H1 (cell line): ENCODE data around the gene ISG20L2. TPM values are rescaled to one million over a fixed set of nuclear protein-coding genes. Genes with fewer than 3 reads are reported as not detected.

Experiments
- CTCF ChIA-PET: fragments of 300-600 bp; sonication (Branson Sonifier 250); formaldehyde crosslinking; loops from one replicate; lab custom pipeline; 2021; ENCODE audit not compliant: partially characterized antibody; lab: Charles Lee
- POLR2A ChIA-PET: fragments of 300-600 bp; sonication (Branson Sonifier 250); formaldehyde crosslinking; loops from one replicate; lab custom pipeline; 2021; ENCODE audit warnings: inconsistent platforms; ENCODE audit not compliant: partially characterized antibody; lab: Charles Lee
- DNase-seq, 2 experiments: peaks; one replicate each; pipeline versions ENCODE4 v3.0.0 to v3.0.0-alpha.2; 2010 to 2022; ENCODE audit warnings: low spot score in 2 of 2, low read depth in 1 of 2, mixed read lengths in 1 of 2
- FAIRE-seq: peaks from 2 replicates; lab custom pipeline; 2011; peaks lifted over from hg19 to GRCh38; lab: Jason Lieb, UNC
- H2AFZ ChIP-seq: 2 replicates; pipeline ENCODE4 v1.8.1; 2012; ENCODE audit warnings: low read length, inconsistent platforms
- H2AK5ac ChIP-seq: 2 replicates; pipeline ENCODE4 v1.6.1; 2013; ENCODE audit warnings: low read depth, low read length
- H2BK120ac ChIP-seq: replicated peaks from 2 replicates; pipeline ENCODE3; 2013; ENCODE audit warnings: low read depth, low read length, inconsistent platforms
- H2BK12ac ChIP-seq: 2 replicates; pipeline ENCODE4 v1.6.1; 2013; ENCODE audit warnings: low read depth, low read length
- H2BK15ac ChIP-seq: 2 replicates; pipeline ENCODE4 v1.6.1; 2013; ENCODE audit warnings: low read length
- H2BK20ac ChIP-seq: 2 replicates; pipeline ENCODE4 v1.6.1; 2013; ENCODE audit warnings: low read length
- H2BK5ac ChIP-seq: 2 replicates; pipeline ENCODE4 v1.6.1; 2013; ENCODE audit warnings: low read depth, low read length
- H3K14ac ChIP-seq: 2 replicates; pipeline ENCODE4 v1.6.1; 2013; ENCODE audit warnings: inconsistent platforms; ENCODE audit not compliant: insufficient read length
- H3K18ac ChIP-seq: 2 replicates; pipeline ENCODE4 v1.6.1; 2013; ENCODE audit warnings: low read length; ENCODE audit errors: extremely low read depth
- H3K23ac ChIP-seq: 2 replicates; pipeline ENCODE4 v1.6.1; 2013; ENCODE audit warnings: inconsistent platforms; ENCODE audit not compliant: insufficient read length
- H3K23me2 ChIP-seq: 2 replicates; pipeline ENCODE4 v1.6.1; 2013; ENCODE audit warnings: low read depth, low read length
- H3K27ac ChIP-seq: 2 replicates; pipeline ENCODE4 v1.6.1; 2011; ENCODE audit warnings: low read depth, low read length, inconsistent platforms
- H3K27me3 ChIP-seq, 4 experiments: replicated peaks in 1 of 4; 1 replicate in 1 of 4; 2 replicates in 3 of 4; pipeline versions ENCODE4 v1.6.1 to v1.8.1; 2011 to 2013; ENCODE audit warnings: low read length in 3 of 4, mild to moderate bottlenecking in 3 of 4, inconsistent platforms in 2 of 4, mixed read lengths in 2 of 4, moderate library complexity in 1 of 4; ENCODE audit not compliant: control insufficient read depth in 3 of 4, insufficient read depth in 3 of 4; ENCODE audit errors: extremely low read depth in 1 of 4
- H3K36me3 ChIP-seq, 4 experiments: 2 replicates each; pipeline versions ENCODE4 v1.6.1 to v1.8.1; 2011 to 2013; ENCODE audit warnings: mild to moderate bottlenecking in 4 of 4, low read length in 3 of 4, moderate library complexity in 2 of 4, control low read depth in 1 of 4, inconsistent platforms in 1 of 4; ENCODE audit not compliant: insufficient read depth in 4 of 4, control insufficient read depth in 2 of 4
- H3K4ac ChIP-seq: replicated peaks from 2 replicates; pipeline ENCODE3; 2013; ENCODE audit warnings: low read length, low read depth, mixed read lengths, inconsistent platforms; ENCODE audit not compliant: insufficient read length
- H3K4me1 ChIP-seq, 4 experiments: replicated peaks in 1 of 4; 1 replicate in 1 of 4; 2 replicates in 3 of 4; pipeline versions ENCODE4 v1.6.1 to v1.8.1; 2011 to 2013; ENCODE audit warnings: low read length in 3 of 4, inconsistent platforms in 2 of 4, mixed read lengths in 1 of 4; ENCODE audit not compliant: insufficient read depth in 4 of 4, control insufficient read depth in 3 of 4
- H3K4me2 ChIP-seq, 2 experiments: 2 replicates each; pipeline versions ENCODE4 v1.6.1 to v1.8.1; 2011 to 2013; ENCODE audit warnings: low read depth in 2 of 2, low read length in 2 of 2, control low read depth in 1 of 2, inconsistent platforms in 1 of 2, mild to moderate bottlenecking in 1 of 2; ENCODE audit not compliant: insufficient read depth in 1 of 2
- H3K4me3 ChIP-seq, 4 experiments: fragments of 200-600, 300-600 bp in 1 of 4; sonication (generic), shearing (Covaris generic), sonication (Bioruptor Twin) in 1 of 4; 2 replicates each; pipeline versions ENCODE4 v1.5.1 to v1.8.1; 2011 to 2016; ENCODE audit warnings: low read length in 4 of 4, low read depth in 3 of 4, control low read depth in 2 of 4, inconsistent platforms in 2 of 4, mild to moderate bottlenecking in 2 of 4, mixed read lengths in 1 of 4, moderate library complexity in 1 of 4; ENCODE audit not compliant: insufficient read depth in 2 of 4; ENCODE audit errors: extremely low read depth in 1 of 4
- H3K56ac ChIP-seq: replicated peaks from 2 replicates; pipeline ENCODE3; 2013; ENCODE audit warnings: low read depth, mild to moderate bottlenecking, mixed read lengths, low read length, inconsistent platforms; ENCODE audit not compliant: insufficient read length
- H3K79me1 ChIP-seq: 2 replicates; pipeline ENCODE4 v1.6.1; 2013; ENCODE audit warnings: low read depth, low read length, control low read depth
- H3K79me2 ChIP-seq, 2 experiments: 2 replicates each; pipeline versions ENCODE4 v1.6.1 to v1.8.1; 2012 to 2013; ENCODE audit warnings: low read length in 2 of 2, mild to moderate bottlenecking in 2 of 2, inconsistent platforms in 1 of 2; ENCODE audit not compliant: insufficient read depth in 2 of 2, control insufficient read depth in 1 of 2
- H3K9ac ChIP-seq, 4 experiments: replicated peaks in 1 of 4; 1 replicate in 1 of 4; 2 replicates in 3 of 4; pipeline versions ENCODE4 v1.6.1 to v1.8.1; 2011 to 2013; ENCODE audit warnings: low read depth in 3 of 4, low read length in 3 of 4, control low read depth in 2 of 4, mild to moderate bottlenecking in 2 of 4, moderate library complexity in 2 of 4, inconsistent platforms in 1 of 4; ENCODE audit errors: extremely low read depth in 1 of 4
- H3K9me3 ChIP-seq, 2 experiments: 2 replicates each; pipeline versions ENCODE4 v1.6.1 to v1.8.1; 2012 to 2013; ENCODE audit warnings: mild to moderate bottlenecking in 2 of 2, moderate library complexity in 2 of 2, control low read depth in 1 of 2, inconsistent platforms in 1 of 2, low read depth in 1 of 2, low read length in 1 of 2, mixed read lengths in 1 of 2; ENCODE audit not compliant: insufficient read depth in 2 of 2
- H4K20me1 ChIP-seq, 2 experiments: replicated peaks in 1 of 2; 2 replicates each; pipeline versions ENCODE3 to v1.8.1; 2011 to 2013; ENCODE audit warnings: inconsistent platforms in 2 of 2, low read length in 2 of 2, mild to moderate bottlenecking in 1 of 2; ENCODE audit not compliant: insufficient read depth in 2 of 2, control insufficient read depth in 1 of 2
- H4K5ac ChIP-seq: 2 replicates; pipeline ENCODE4 v1.6.1; 2013; ENCODE audit warnings: low read length, low read depth, mixed read lengths, inconsistent platforms; ENCODE audit not compliant: insufficient read length
- H4K8ac ChIP-seq: 2 replicates; pipeline ENCODE4 v1.8.0; 2013; ENCODE audit warnings: mild to moderate bottlenecking, moderate library complexity, low read length, inconsistent platforms; ENCODE audit not compliant: insufficient read depth; ENCODE audit errors: extremely low read depth
- H4K91ac ChIP-seq: replicated peaks from 2 replicates; pipeline ENCODE3; 2013; ENCODE audit warnings: low read length, mixed read lengths, inconsistent platforms; ENCODE audit not compliant: insufficient read length
- BCL11A ChIP-seq, 2 experiments: IDR thresholded peaks; one replicate each; pipeline ENCODE4 v1.6.1; 2011; ENCODE audit warnings: low read depth in 2 of 2, low read length in 2 of 2, mild to moderate bottlenecking in 2 of 2
- CTBP2 ChIP-seq: IDR thresholded peaks from 2 replicates; pipeline ENCODE4 v1.7.0; 2011; ENCODE audit warnings: borderline replicate concordance, mild to moderate bottlenecking, moderate library complexity, mixed read lengths, low read length; ENCODE audit not compliant: insufficient read depth, insufficient read length
- GABPA ChIP-seq: IDR thresholded peaks from 2 replicates; pipeline ENCODE4 v1.6.1; 2011; ENCODE audit warnings: mild to moderate bottlenecking, low read length, moderate library complexity, borderline replicate concordance; ENCODE audit not compliant: insufficient read depth
- GTF2F1 ChIP-seq: IDR thresholded peaks from 2 replicates; pipeline ENCODE4 v1.6.1; 2012; ENCODE audit warnings: low read depth, low read length, improper control_type of control experiment, borderline replicate concordance
- RNF2 ChIP-seq: fragments of 200-900, 300-1000 bp; sonication (generic); IDR thresholded peaks from 2 replicates; pipeline ENCODE4 v1.7.1; 2016; ENCODE audit warnings: borderline replicate concordance, low read depth, mild to moderate bottlenecking, antibody characterized with exemption, low read length; ENCODE audit not compliant: poor library complexity, severe bottlenecking; ENCODE audit errors: missing control alignments
- SIN3A ChIP-seq, 2 experiments: IDR thresholded peaks in 1 of 2; conservative IDR thresholded peaks in 1 of 2; 2 replicates each; pipeline ENCODE4 v1.6.1; 2011 to 2012; ENCODE audit warnings: low read length in 2 of 2, improper control_type of control experiment in 1 of 2, low read depth in 1 of 2, mild to moderate bottlenecking in 1 of 2
- SIRT6 ChIP-seq: IDR thresholded peaks from one replicate; pipeline ENCODE4 v1.7.1; 2012; ENCODE audit warnings: low read length, inconsistent platforms
- SP2 ChIP-seq: IDR thresholded peaks from 2 replicates; pipeline ENCODE4 v1.6.1; 2012; ENCODE audit warnings: mild to moderate bottlenecking, low read length, inconsistent platforms
- SUZ12 ChIP-seq: fragments of 200-600 bp; sonication (generic); IDR thresholded peaks from 2 replicates; pipeline ENCODE4 v1.6.1; 2012; ENCODE audit warnings: mild to moderate bottlenecking, inconsistent platforms, low read length, moderate library complexity, mixed read lengths
- USF2 ChIP-seq: IDR thresholded peaks from 2 replicates; pipeline ENCODE4 v1.6.1; 2011; ENCODE audit warnings: low read length, improper control_type of control experiment
- WGBS, 2 experiments: shearing (Covaris generic) in 1 of 2; methylation state at CpG; one replicate each; pipeline versions ENCODE4 v1.1.6 to v1.1.7; 2013 to 2015; ENCODE audit warnings: low lambda C conversion rate in 2 of 2, mixed read lengths in 2 of 2, inconsistent platforms in 1 of 2, low coverage in 1 of 2, missing lambda C conversion rate in 1 of 2; ENCODE audit not compliant: insufficient replicate concordance in 2 of 2, insufficient coverage in 1 of 2, insufficient read length in 1 of 2; ENCODE audit errors: extremely low coverage in 1 of 2, missing lambda C conversion rate in 1 of 2; 5-methylcytosine and 5-hydroxymethylcytosine counted together
- polyA plus RNA-seq, 7 experiments: library from polyadenylated mRNA; depleted of rRNA in 3 of 7; stranded (reverse) in 5 of 7; unstranded in 2 of 7; fragments of >200 nt in 5 of 7; fragments of 200-250 nt in 2 of 7; gene quantifications; 1 replicate in 5 of 7; 2 replicates in 1 of 7; 4 replicates in 1 of 7; pipeline versions ENCODE4 v1.2.1 to v1.2.3, GENCODE V29; 2011 to 2013; ENCODE audit warnings: missing spikeins in 2 of 7, mixed read lengths in 2 of 7
- total RNA-seq: library from RNA; stranded (reverse); fragmentation: NEBNext Ultra II Directional; extraction: Animal tissue kit (Norgen Biotek cat#: 25700); gene quantifications from 2 replicates; pipeline ENCODE4 v1.2.1, GENCODE V29; 2021
- TF ChIP-seq, protein P1 (sequence below): IDR thresholded peaks from 2 replicates; pipeline ENCODE4 v1.6.1; 2012; ENCODE audit warnings: inconsistent platforms

ISG20L2 gene
- total and polyA plus RNA-seq, 2 of the 8 experiments (the other 6 are each of a cell fraction or from before 2014, with no cell fraction given), result 47.5 to 53.0 TPM

DNA sequence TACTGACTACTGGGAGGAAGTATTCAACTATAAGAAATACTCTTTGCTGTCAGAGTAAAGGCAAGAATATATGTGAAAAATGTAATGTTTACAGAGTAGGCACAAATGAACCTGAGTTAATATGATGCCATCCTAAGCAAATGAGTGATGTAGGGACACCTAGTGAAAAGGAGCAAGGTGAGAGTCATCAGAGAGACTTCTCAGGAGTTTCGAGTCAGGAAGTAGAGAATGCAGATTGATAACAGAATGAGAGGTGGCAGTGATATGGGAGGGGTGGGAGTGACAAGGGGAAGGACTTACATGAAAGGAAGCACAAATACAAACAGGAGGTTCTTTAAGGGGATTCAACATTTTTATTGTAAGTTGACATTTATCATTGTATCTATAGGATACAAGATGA lies 49.0 kb upstream of the ISG20L2 start:
- no peak overlapping the region for H3K4ac ChIP-seq
- H4K91ac ChIP-seq, result no peak overlapping the region
- FAIRE-seq, result no peak
- H3K27ac ChIP-seq, result no peak overlapping the region
- no peak overlapping the region for H2BK20ac ChIP-seq
- no peaks in the 10 kb centered on the region for H3K9me3 ChIP-seq
- H2AFZ ChIP-seq, result no peak overlapping the region
- H3K9ac ChIP-seq, result no peak overlapping the region
- H3K56ac ChIP-seq, result no peak overlapping the region
- H3K79me1 ChIP-seq, result peaks cover 11% of the 10 kb centered on the region; the same call in 1 of the 2 replicates
- no peak overlapping the region for H2AK5ac ChIP-seq
- CTCF ChIA-PET, result interaction anchor here (0.9 to 4.8 kb wide), 7 partner anchors 18 to 114 kb away, joined by 3 to 20 read pairs (median 3); no protein-coding TSS in a partner anchor
- H2BK12ac ChIP-seq, result no peak overlapping the region
- H3K18ac ChIP-seq, result no peak overlapping the region
- POLR2A ChIA-PET, result interaction anchor here (1.0 to 1.1 kb wide), 2 partner anchors 8 to 30 kb away, joined by 3 to 5 read pairs; no protein-coding TSS in a partner anchor
- H3K4me3 ChIP-seq, result no peak overlapping the region
- no peaks in the 10 kb centered on the region for H3K23me2 ChIP-seq
- H2BK120ac ChIP-seq, result no peak overlapping the region
- no peak overlapping the region for H3K14ac ChIP-seq
- no peak overlapping the region for H4K8ac ChIP-seq
- H3K79me2 ChIP-seq, result peaks cover 11 to 87% of the 10 kb centered on the region in 2 experiments
- no peak overlapping the region for H2BK5ac ChIP-seq
- H3K4me1 ChIP-seq, result no peaks in the 10 kb centered on the region
- H3K36me3 ChIP-seq, result peaks cover 0 to 12% (median 3%) of the 10 kb centered on the region in 4 experiments; a peak in 4 of 8 replicates
- DNase-seq, result no peak
- no peak overlapping the region for H3K4me2 ChIP-seq
- H4K5ac ChIP-seq, result no peak overlapping the region
- H4K20me1 ChIP-seq, result peaks cover 4 to 17% of the 10 kb centered on the region in 2 experiments
- H3K23ac ChIP-seq, result no peak overlapping the region
- WGBS, 2 experiments, result 97% methylated on average over 1 of the region's 1 CpG; no CpG with 5 or more reads in 1 of the 2 experiments
- no peaks in the 10 kb centered on the region for H3K27me3 ChIP-seq
- no peak overlapping the region for H2BK15ac ChIP-seq
- no peak for TF ChIP-seq GTF2F1
- no peak for TF ChIP-seq SP2
- TF ChIP-seq USF2, result no peak
- TF ChIP-seq GABPA, result no peak
- TF ChIP-seq SIRT6, result no peak
- TF ChIP-seq CTBP2, result no peak
- no peak for TF ChIP-seq SIN3A (conservative IDR thresholded peaks at IDR 0.05 in 1 of 2, IDR thresholded peaks at IDR 0.05 in 1 of 2; ENCODE audit: low read depth in 1 of 2, low read length in 2 of 2)
- no peak for TF ChIP-seq RNF2
- no peak for TF ChIP-seq SUZ12
- TF ChIP-seq BCL11A (IDR thresholded peaks at IDR 0.05; ENCODE audit: low read depth in 2 of 2, low read length in 2 of 2), result no peak
- TF ChIP-seq, protein P1, sequence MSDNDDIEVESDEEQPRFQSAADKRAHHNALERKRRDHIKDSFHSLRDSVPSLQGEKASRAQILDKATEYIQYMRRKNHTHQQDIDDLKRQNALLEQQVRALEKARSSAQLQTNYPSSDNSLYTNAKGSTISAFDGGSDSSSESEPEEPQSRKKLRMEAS, result no peak
